ENCODE data around the gene ZNF730.

DNA sequence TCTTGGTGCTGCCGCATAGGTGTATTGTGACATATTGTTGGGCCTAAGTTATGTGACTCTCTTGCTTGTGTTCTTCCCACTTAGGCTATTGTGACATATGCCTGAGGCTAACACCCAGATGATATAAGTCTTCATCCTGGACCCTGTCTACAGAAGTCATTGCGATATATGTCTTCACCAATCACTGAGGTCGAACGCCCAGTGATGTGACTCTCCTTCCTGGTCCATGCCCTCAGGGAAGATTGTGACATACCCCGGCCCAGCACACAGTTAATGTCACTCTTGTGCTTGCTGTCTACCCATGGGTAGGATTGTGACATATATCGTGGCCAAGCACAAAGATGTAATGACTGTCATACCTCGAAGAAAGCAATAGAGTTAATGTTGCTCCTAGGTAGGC lies 16.9 kb upstream of the ZNF730 start:
- TF ChIP-seq, protein P1, sequence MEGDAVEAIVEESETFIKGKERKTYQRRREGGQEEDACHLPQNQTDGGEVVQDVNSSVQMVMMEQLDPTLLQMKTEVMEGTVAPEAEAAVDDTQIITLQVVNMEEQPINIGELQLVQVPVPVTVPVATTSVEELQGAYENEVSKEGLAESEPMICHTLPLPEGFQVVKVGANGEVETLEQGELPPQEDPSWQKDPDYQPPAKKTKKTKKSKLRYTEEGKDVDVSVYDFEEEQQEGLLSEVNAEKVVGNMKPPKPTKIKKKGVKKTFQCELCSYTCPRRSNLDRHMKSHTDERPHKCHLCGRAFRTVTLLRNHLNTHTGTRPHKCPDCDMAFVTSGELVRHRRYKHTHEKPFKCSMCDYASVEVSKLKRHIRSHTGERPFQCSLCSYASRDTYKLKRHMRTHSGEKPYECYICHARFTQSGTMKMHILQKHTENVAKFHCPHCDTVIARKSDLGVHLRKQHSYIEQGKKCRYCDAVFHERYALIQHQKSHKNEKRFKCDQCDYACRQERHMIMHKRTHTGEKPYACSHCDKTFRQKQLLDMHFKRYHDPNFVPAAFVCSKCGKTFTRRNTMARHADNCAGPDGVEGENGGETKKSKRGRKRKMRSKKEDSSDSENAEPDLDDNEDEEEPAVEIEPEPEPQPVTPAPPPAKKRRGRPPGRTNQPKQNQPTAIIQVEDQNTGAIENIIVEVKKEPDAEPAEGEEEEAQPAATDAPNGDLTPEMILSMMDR (IDR thresholded peaks at IDR 0.05), result no peak
- TF ChIP-seq POLR2AphosphoS5 (IDR thresholded peaks at IDR 0.05) (no peak), POLR2A (IDR thresholded peaks at IDR 0.05) (no peak), EP300 (IDR thresholded peaks at IDR 0.05; ENCODE audit: low read depth) (no peak)

Measured in transverse colon (tissue), 4 donors.